SJCRH30 (cell line): Measurements from ENCODE around the gene SUMO4. TPM values are rescaled to one million over a fixed set of nuclear protein-coding genes. Genes with fewer than 3 reads are reported as not detected.
A peak's percentile ranks its signal among the peaks of the same experiment; 100 is the strongest.
"Not testable (repeated sequence)": the region's sequence is repeated elsewhere in the genome, so short reads cannot be mapped to it uniquely, and the experiment has no call there.

ENCODE experiments used
- DNase-seq, 2 experiments: peaks; one replicate each; pipeline ENCODE4 v3.0.0-alpha.2; 2015 to 2020
- H3K27ac ChIP-seq: fragments of 250-450 bp; sonication (Bioruptor Pico); 2 replicates; pipeline ENCODE4 v1.5.1; 2020; ENCODE audit warnings: mild to moderate bottlenecking, moderate library complexity
- H3K27me3 ChIP-seq: fragments of 250-450 bp; sonication (Bioruptor Pico); 2 replicates; pipeline ENCODE4 v1.5.1; 2020; ENCODE audit warnings: mild to moderate bottlenecking, moderate library complexity
- H3K36me3 ChIP-seq: fragments of 250-450 bp; sonication (Bioruptor Pico); 2 replicates; pipeline ENCODE4 v1.5.1; 2020; ENCODE audit warnings: mild to moderate bottlenecking, moderate library complexity
- H3K4me1 ChIP-seq: fragments of 250-450 bp; sonication (Bioruptor Pico); 2 replicates; pipeline ENCODE4 v1.5.1; 2020; ENCODE audit warnings: mild to moderate bottlenecking, moderate library complexity
- H3K4me3 ChIP-seq: fragments of 250-450 bp; sonication (Bioruptor Pico); 2 replicates; pipeline ENCODE4 v1.5.1; 2020; ENCODE audit warnings: mild to moderate bottlenecking, moderate library complexity
- H3K9me3 ChIP-seq: fragments of 250-450 bp; sonication (Bioruptor Pico); replicated peaks from 2 replicates; pipeline ENCODE4 v1.5.1; 2020; ENCODE audit warnings: mild to moderate bottlenecking, moderate library complexity
- total RNA-seq: library from RNA; depleted of rRNA; stranded (reverse); fragments of >200 nt; shearing (Covaris generic); gene quantifications from 2 replicates; pipeline ENCODE4 v1.2.3, GENCODE V29; 2014

SUMO4 gene
- total RNA-seq, 1 experiment from 2014 or later = 1.5 TPM

DNA sequence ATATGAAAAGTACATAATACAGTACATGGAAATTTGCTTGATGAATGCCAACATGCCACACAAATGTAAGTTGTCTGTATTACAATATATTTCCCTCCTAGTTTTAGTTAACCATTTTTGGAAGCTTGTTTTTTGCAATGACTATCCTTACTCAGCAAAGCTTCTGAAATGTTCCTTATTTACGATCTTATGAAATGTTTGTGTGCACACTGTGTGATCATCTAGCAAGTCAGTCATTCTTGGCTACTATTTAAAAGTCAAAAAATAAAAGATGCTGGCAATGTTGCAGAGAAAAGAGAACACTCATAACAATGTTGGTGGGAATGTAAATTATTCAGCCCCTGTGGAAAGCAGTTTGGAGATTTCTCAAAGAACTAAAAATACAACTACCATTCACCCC lies 33.8 kb downstream of the SUMO4 start:
- Histone ChIP-seq H3K36me3 (no peaks in the 10 kb centered on the region), H3K4me1 (0 out of 2 replicates have a peak, but pooled peaks cover 2% of the 10 kb centered on the region), H3K27me3 (no peaks in the 10 kb centered on the region), H3K4me3 (no peak overlapping the region), H3K9me3 (no peaks in the 10 kb centered on the region), H3K27ac (no peak overlapping the region)
- no peak for DNase-seq

DNA sequence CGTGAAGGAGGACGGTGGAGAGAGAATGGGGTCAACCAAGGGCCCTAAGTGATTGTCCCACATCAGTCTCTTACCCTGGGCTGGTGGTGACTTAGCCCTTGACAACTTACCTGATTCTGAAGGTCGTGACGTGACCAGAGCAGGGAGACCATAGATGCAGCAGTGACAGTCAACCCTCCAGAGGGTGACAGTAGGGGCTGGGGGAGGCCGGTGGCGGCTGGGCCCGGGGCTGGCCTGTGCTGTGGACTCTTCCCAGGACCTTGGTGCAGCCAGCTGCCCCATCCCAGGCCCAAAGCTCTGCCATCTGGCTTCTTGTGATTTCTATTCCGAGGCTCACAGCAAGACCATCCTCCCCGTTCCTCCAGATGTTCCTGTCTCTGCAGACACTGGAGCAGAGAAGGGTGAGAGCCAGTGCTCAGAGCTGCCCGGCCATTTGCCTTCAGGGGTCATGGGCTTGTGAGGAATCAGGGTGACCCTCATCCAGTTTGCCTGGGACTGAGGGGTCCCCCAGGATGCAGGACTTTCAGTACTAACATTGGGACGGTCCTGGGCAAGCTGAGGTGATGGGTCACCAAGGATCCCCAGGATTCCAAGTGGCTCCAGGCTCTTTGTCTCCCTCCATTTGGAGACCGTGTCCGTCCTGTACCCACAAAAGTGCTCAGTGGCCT lies 36.0 kb downstream of the SUMO4 start:
- Histone ChIP-seq H3K36me3 (no peaks in the 10 kb centered on the region), H3K4me1 (0 out of 2 replicates have a peak, but pooled peaks cover 3% of the 10 kb centered on the region), H3K27me3 (no peaks in the 10 kb centered on the region), H3K27ac (no peak overlapping the region), H3K4me3 (no peak overlapping the region), H3K9me3 (no peaks in the 10 kb centered on the region)
- DNase-seq = no peak

- DNase-seq = no peak
- Histone ChIP-seq H3K36me3 (no peaks in the 10 kb centered on the region), H3K27ac (no peak overlapping the region), H3K4me1 (0 out of 2 replicates have a peak, but pooled peaks cover 7% of the 10 kb centered on the region), H3K9me3 (no peaks in the 10 kb centered on the region), H3K4me3 (no peak overlapping the region), H3K27me3 (no peaks in the 10 kb centered on the region)
These were observed 36.6 kb downstream of the SUMO4 start for GRCh38 chr6:149436647-149437046.

DNA sequence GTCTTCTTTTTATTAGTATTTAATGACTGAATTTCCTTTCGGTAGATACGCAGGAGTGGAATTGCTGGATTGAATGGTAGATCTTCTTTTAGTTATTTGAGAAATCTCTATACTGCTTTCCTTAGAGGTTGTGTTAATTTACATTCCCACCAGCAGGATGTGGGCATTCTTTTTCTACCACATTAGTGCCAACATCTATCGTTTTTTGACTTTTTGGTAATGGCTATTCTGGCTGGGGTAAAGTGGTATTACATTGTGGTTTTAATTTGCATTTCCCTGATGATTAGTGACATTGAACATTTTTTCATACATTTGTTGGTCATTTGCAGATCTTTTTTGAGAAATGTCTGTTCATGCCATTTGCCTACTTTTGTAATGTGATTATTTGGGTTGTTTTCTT lies 37.1 kb downstream of the SUMO4 start:
- H3K4me1 ChIP-seq = 0 out of 2 replicates have a peak, but pooled peaks cover 6% of the 10 kb centered on the region
- no peak for DNase-seq
- H3K4me3 ChIP-seq = no peak overlapping the region
- no peaks in the 10 kb centered on the region for H3K36me3 ChIP-seq
- H3K9me3 ChIP-seq = no peaks in the 10 kb centered on the region
- no peak overlapping the region for H3K27ac ChIP-seq
- H3K27me3 ChIP-seq = no peaks in the 10 kb centered on the region

DNA sequence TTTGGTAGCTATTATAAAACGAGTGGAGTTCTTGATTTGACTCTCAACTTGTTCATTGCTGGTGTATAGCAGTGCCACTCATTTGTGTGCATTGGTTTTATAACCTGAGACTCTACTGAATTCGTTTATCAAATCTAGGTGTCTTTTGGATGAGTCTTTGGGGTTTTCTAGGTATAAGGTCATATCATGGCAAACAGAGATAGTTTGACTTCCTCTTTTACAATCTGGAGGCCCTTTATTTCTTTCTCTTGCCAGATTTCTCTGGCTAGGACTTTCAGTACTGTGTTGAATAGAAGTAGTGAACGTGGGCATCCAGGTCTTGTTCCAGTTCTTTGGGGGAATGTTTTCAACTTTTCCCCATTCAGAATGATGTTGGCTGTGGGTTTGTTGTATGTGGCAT lies 38.8 kb downstream of the SUMO4 start:
- no peak overlapping the region for H3K4me3 ChIP-seq
- no peak for DNase-seq
- H3K9me3 ChIP-seq = no peaks in the 10 kb centered on the region
- no peaks in the 10 kb centered on the region for H3K36me3 ChIP-seq
- H3K27ac ChIP-seq = no peak overlapping the region
- H3K27me3 ChIP-seq = no peaks in the 10 kb centered on the region
- H3K4me1 ChIP-seq = 0 out of 2 replicates have a peak, but pooled peaks cover 4% of the 10 kb centered on the region

DNA sequence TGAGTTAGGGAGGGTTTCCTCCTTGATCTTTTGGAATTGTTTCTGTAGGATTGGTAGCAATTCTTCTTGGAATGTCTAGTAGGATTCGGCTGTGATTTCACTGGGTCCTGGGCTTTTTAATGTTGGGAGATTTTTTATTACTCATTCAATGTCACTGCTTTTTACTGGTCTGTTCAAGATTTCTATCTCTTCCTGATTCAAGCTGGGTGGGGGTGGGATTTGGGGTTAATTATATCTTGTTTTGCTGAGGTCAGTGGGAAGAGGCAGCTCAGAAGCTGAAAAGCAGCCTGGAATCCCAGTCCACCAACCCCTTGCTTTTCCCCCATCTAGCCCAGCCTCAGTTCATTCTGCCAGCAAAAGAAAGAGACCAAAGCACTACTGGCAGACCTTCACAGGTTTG lies 39.6 kb downstream of the SUMO4 start:
- no peaks in the 10 kb centered on the region for H3K36me3 ChIP-seq
- no peaks in the 10 kb centered on the region for H3K9me3 ChIP-seq
- no peak for DNase-seq
- no peak overlapping the region for H3K27ac ChIP-seq
- H3K27me3 ChIP-seq = no peaks in the 10 kb centered on the region
- H3K4me1 ChIP-seq = peaks cover 6% of the 10 kb centered on the region; the same call in 1 of the 2 replicates
- H3K4me3 ChIP-seq = no peak overlapping the region

- Histone ChIP-seq H3K4me1 (peaks cover 15% of the 10 kb centered on the region), H3K27me3 (no peaks in the 10 kb centered on the region), H3K27ac (no peak overlapping the region), H3K36me3 (no peaks in the 10 kb centered on the region), H3K4me3 (no peak overlapping the region), H3K9me3 (no peaks in the 10 kb centered on the region)
- peak in 1 of 2 experiments; percentile 44 for DNase-seq
These were observed 40.9 kb downstream of the SUMO4 start for GRCh38 chr6:149440735-149441671.

GRCh38 chr6:149441740-149442139 lies 41.7 kb downstream of the SUMO4 start:
- H3K27ac ChIP-seq = no peak overlapping the region
- no peak for DNase-seq
- no peak overlapping the region for H3K4me3 ChIP-seq
- no peaks in the 10 kb centered on the region for H3K36me3 ChIP-seq
- H3K9me3 ChIP-seq = no peaks in the 10 kb centered on the region
- peaks cover 19% of the 10 kb centered on the region for H3K4me1 ChIP-seq
- no peaks in the 10 kb centered on the region for H3K27me3 ChIP-seq

GRCh38 chr6:149443411-149444181 lies 43.5 kb downstream of the SUMO4 start:
- DNase-seq = no peak
- H3K9me3 ChIP-seq = no peaks in the 10 kb centered on the region
- no peaks in the 10 kb centered on the region for H3K36me3 ChIP-seq
- no peaks in the 10 kb centered on the region for H3K27me3 ChIP-seq
- H3K4me1 ChIP-seq = peaks cover 19% of the 10 kb centered on the region
- H3K4me3 ChIP-seq = no peak overlapping the region
- H3K27ac ChIP-seq = no peak overlapping the region

- not testable (repeated sequence) for H3K9me3 ChIP-seq, DNase-seq, H3K27me3 ChIP-seq, H3K36me3 ChIP-seq
- Histone ChIP-seq H3K4me3 (peak overlapping the region; percentile 49), H3K4me1 (peaks cover 19% of the 10 kb centered on the region), H3K27ac (peak overlapping the region; percentile 90)
These were observed 44.5 kb downstream of the SUMO4 start for GRCh38 chr6:149444360-149445094.

DNA sequence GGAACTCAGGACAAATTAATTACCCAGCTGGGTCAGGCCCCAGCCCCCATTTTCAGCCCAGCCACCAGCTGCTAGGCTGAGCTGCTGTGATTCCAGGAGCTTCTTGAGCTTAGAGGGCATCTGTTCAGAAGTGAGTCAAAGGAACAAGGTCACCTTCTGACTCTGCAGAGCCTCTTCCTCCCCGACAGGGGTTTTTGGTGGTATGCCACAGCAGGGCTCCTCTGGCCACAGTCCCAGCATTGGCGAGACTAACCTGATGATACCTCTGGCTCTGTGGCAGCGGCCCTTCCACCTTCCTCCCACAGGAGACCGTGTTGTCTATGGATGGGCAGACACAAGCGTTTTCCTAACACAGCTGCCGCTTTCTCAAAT lies 45.0 kb downstream of the SUMO4 start:
- H3K27me3 ChIP-seq = no peaks in the 10 kb centered on the region
- peak overlapping the region; percentile 90 for H3K27ac ChIP-seq
- peaks cover 19% of the 10 kb centered on the region for H3K4me1 ChIP-seq
- H3K36me3 ChIP-seq = no peaks in the 10 kb centered on the region
- H3K4me3 ChIP-seq = peak overlapping the region; percentile 49
- no peaks in the 10 kb centered on the region for H3K9me3 ChIP-seq
- DNase-seq = no peak

GRCh38 chr6:149445573-149445972 lies 45.5 kb downstream of the SUMO4 start:
- peak overlapping the region; percentile 49 for H3K4me3 ChIP-seq
- peaks cover 19% of the 10 kb centered on the region for H3K4me1 ChIP-seq
- no peaks in the 10 kb centered on the region for H3K9me3 ChIP-seq
- no peaks in the 10 kb centered on the region for H3K36me3 ChIP-seq
- H3K27me3 ChIP-seq = no peaks in the 10 kb centered on the region
- DNase-seq = peak; percentile 92 to 97
- peak overlapping the region; percentile 90 for H3K27ac ChIP-seq

GRCh38 chr6:149446791-149447376 lies 46.8 kb downstream of the SUMO4 start:
- H3K36me3 ChIP-seq = no peaks in the 10 kb centered on the region
- no peak for DNase-seq
- no peaks in the 10 kb centered on the region for H3K9me3 ChIP-seq
- peaks cover 14% of the 10 kb centered on the region for H3K4me1 ChIP-seq
- H3K27me3 ChIP-seq = no peaks in the 10 kb centered on the region
- no peak overlapping the region for H3K27ac ChIP-seq
- no peak overlapping the region for H3K4me3 ChIP-seq
